GM23338 (cell line): Measurements from ENCODE around the gene ABCC1. TPM values are rescaled to one million over a fixed set of nuclear protein-coding genes. Genes with fewer than 3 reads are reported as not detected.

Source experiments
- EZH2 ChIP-seq: fragments of 200-600 bp; sonication (generic); IDR thresholded peaks from one replicate; pipeline ENCODE4 v1.8.0; 2017; ENCODE audit warnings: antibody characterized with exemption, mild to moderate bottlenecking, low read depth; ENCODE audit not compliant: unreplicated experiment
- EZH2phosphoT487 ChIP-seq: fragments of 200-600 bp; sonication (generic); IDR thresholded peaks from one replicate; pipeline ENCODE4 v1.8.1; 2018; ENCODE audit warnings: antibody characterized with exemption; ENCODE audit not compliant: unreplicated experiment
- JUNB ChIP-seq: IDR thresholded peaks from one replicate; pipeline ENCODE4 v1.6.1; 2016; ENCODE audit warnings: antibody characterized with exemption; ENCODE audit not compliant: unreplicated experiment
- NANOG ChIP-seq: IDR thresholded peaks from 2 replicates; pipeline ENCODE4 v1.6.1; 2016; ENCODE audit warnings: antibody characterized with exemption, borderline replicate concordance
- POLR2AphosphoS5 ChIP-seq: IDR thresholded peaks from 2 replicates; pipeline ENCODE4 v1.6.1; 2016; ENCODE audit warnings: antibody characterized with exemption, low read depth
- REST ChIP-seq: IDR thresholded peaks from one replicate; pipeline ENCODE4 v1.6.1; 2018; ENCODE audit warnings: antibody characterized with exemption; ENCODE audit not compliant: unreplicated experiment
- ZNF331 ChIP-seq: fragments of 250-450 bp; sonication (Bioruptor Pico); IDR thresholded peaks from 2 replicates; pipeline ENCODE4 v1.5.0; 2020; ENCODE audit warnings: low read depth, mild to moderate bottlenecking, moderate library complexity
- ZNF462 ChIP-seq: fragments of 250-450 bp; sonication (Bioruptor Pico); IDR thresholded peaks from 2 replicates; pipeline ENCODE4 v1.5.0; 2020; ENCODE audit warnings: mild to moderate bottlenecking, moderate library complexity
- polyA plus RNA-seq: library from polyadenylated mRNA; unstranded; fragments of >200 nt; fragmentation: Nextera tagmentation; extraction: Ambion mirVana; gene quantifications from 2 replicates; pipeline ENCODE4 v1.2.1, GENCODE V29; 2016
- total RNA-seq: library from RNA; depleted of rRNA; stranded (reverse); fragments of >200 nt; shearing (Covaris generic); gene quantifications from 2 replicates; pipeline ENCODE4 v1.2.3, GENCODE V29; 2014

Gene ABCC1
- total and polyA plus RNA-seq, 2 experiments from 2014 or later = 11.0 to 46.6 TPM

DNA sequence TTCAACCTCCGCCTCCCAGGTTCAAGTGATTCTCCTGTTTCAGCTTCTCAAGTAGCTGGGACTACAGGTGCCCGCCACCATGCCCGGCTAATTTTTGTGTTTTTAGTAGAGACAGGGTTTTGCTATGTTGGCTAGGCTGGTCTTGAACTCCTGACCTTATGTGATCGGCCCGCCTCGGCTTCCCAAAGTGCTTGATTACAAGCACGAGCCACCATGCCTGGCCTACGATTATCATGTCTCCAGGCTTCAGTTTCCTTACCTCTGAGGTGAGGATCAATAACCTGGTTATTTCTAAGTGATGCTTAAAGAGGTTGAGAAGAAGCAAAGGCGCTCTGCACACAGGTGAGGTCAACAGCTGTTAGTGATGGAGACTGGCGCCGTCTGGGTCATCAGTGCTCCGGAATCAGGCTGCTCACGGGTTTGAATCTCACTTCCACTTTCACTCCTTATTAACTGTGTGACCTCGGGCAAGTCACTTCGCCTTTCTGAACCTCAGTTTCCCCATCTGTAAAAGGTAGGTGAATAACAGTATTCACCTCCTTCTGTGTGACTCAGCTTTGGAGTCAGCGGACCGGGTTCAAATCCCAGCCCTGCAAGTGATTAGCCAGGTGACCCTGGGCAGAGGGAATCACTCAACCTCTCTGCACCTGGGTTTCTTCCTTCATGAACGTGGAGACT, 745 bp upstream of the ABCC1 start (continued):
- TF ChIP-seq ZNF462 (CRISPR knock-in tag) (no peak), JUNB (no peak), POLR2AphosphoS5 (no peak), REST (no peak), NANOG (no peak), EZH2 (no peak), EZH2phosphoT487 (no peak), ZNF331 (no peak)
